ENCODE results near the gene ARF5. TPM values are rescaled to one million over a fixed set of nuclear protein-coding genes. Genes with fewer than 3 reads are reported as not detected.
A peak's percentile ranks its signal among the peaks of the same experiment; 100 is the strongest.

ARF5 gene
- total RNA-seq, 1 experiment from 2014 or later = 155 TPM

DNA sequence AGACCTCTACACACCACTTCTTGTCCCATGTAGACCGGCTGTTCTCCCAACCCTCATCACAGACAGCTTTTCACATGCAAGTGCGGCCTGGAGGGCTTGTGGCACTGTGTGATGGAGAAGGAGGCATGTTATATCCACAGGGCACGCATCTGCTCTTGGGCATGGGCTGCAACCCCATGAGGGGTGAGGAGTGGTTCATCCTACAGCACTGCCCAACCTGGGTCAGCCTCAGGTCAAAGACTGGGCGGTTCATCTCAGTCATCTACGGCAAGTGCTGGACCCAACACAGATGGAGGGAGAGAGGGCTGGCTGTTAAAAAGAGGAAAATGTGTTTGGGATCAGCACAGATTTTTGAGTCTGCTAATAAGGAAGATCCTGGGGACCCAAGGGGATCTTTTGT, 7.5 kb downstream of the ARF5 start:
- ChIA-PET POLR2A (no interaction called here), CTCF (no interaction called here)
- no peak for DNase-seq (ENCODE audit: low read depth, low spot score)
- intact Hi-C loops (cut with micrococcal nuclease; ENCODE audit: unreplicated experiment) = no loop called here
- in situ Hi-C loops (cut with HindIII; ENCODE audit: low pct_unique_long_range_greater_than_20kb, low sequenced_read_pairs) = no loop called here
- H3K4me3 ChIP-seq (ENCODE audit: low read depth in 2 of 2, low read length in 2 of 2) = no peak overlapping the region
- TF ChIP-seq REST (IDR thresholded peaks at IDR 0.05; ENCODE audit: insufficient read depth in 1 of 2, low read depth in 2 of 2, low read length in 1 of 2) = no peak
- no peaks in the 10 kb centered on the region for H3K36me3 ChIP-seq (ENCODE audit: control insufficient read depth, insufficient read depth, low read length)
- no peaks in the 10 kb centered on the region for H3K4me1 ChIP-seq (ENCODE audit: control insufficient read depth, insufficient read depth, low read length)
- no peak overlapping the region for H3K27ac ChIP-seq (ENCODE audit: low read length)
- BruUV-seq (replicated peaks) = no TSS peak
- 0 out of 2 replicates have a peak, but pooled peaks cover 4% of the 10 kb centered on the region for H3K27me3 ChIP-seq (ENCODE audit: control insufficient read depth, insufficient read depth, low read length)
- no peaks in the 10 kb centered on the region for H3K9me3 ChIP-seq (ENCODE audit: control insufficient read depth, insufficient read depth, low read depth, low read length)
- ATAC-seq = no peak

- Histone ChIP-seq H3K27me3 (ENCODE audit: control insufficient read depth, insufficient read depth, low read length) (peaks cover 10% of the 10 kb centered on the region; the same call in 1 of the 2 replicates), H3K27ac (ENCODE audit: low read length) (no peak overlapping the region), H3K9me3 (ENCODE audit: control insufficient read depth, insufficient read depth, low read depth, low read length) (no peaks in the 10 kb centered on the region), H3K36me3 (ENCODE audit: control insufficient read depth, insufficient read depth, low read length) (no peaks in the 10 kb centered on the region), H3K4me3 (ENCODE audit: low read depth in 2 of 2, low read length in 2 of 2) (no peak overlapping the region), H3K4me1 (ENCODE audit: control insufficient read depth, insufficient read depth, low read length) (no peaks in the 10 kb centered on the region)
- ATAC-seq (peak; percentile 61; the same call in 1 of the 2 replicates), DNase-seq (ENCODE audit: low read depth, low spot score) (no peak)
- POLR2A ChIA-PET = no interaction called here
- in situ Hi-C loops (cut with HindIII; ENCODE audit: low pct_unique_long_range_greater_than_20kb, low sequenced_read_pairs) = no loop called here
- no TSS peak for BruUV-seq (replicated peaks)
- CTCF ChIA-PET = no interaction called here
- no peak for TF ChIP-seq TCF7L2 (IDR thresholded peaks at IDR 0.05; ENCODE audit: low read depth, low read length)
- TF ChIP-seq, protein P1, sequence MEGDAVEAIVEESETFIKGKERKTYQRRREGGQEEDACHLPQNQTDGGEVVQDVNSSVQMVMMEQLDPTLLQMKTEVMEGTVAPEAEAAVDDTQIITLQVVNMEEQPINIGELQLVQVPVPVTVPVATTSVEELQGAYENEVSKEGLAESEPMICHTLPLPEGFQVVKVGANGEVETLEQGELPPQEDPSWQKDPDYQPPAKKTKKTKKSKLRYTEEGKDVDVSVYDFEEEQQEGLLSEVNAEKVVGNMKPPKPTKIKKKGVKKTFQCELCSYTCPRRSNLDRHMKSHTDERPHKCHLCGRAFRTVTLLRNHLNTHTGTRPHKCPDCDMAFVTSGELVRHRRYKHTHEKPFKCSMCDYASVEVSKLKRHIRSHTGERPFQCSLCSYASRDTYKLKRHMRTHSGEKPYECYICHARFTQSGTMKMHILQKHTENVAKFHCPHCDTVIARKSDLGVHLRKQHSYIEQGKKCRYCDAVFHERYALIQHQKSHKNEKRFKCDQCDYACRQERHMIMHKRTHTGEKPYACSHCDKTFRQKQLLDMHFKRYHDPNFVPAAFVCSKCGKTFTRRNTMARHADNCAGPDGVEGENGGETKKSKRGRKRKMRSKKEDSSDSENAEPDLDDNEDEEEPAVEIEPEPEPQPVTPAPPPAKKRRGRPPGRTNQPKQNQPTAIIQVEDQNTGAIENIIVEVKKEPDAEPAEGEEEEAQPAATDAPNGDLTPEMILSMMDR (IDR thresholded peaks at IDR 0.05) = peak; percentile 68
- TF ChIP-seq POLR2AphosphoS5 (IDR thresholded peaks at IDR 0.05; ENCODE audit: low read depth, low read length) = no peak
- intact Hi-C loops (cut with micrococcal nuclease; ENCODE audit: unreplicated experiment) = no loop called here
Observed at GRCh38 chr7:127598318-127598717, 10.1 kb downstream of the ARF5 start.

GRCh38 chr7:127600885-127601284, 12.7 kb downstream of the ARF5 start:
- TF ChIP-seq REST (IDR thresholded peaks at IDR 0.05; ENCODE audit: insufficient read depth in 1 of 2, low read depth in 2 of 2, low read length in 1 of 2) (no peak), POLR2AphosphoS5 (IDR thresholded peaks at IDR 0.05; ENCODE audit: low read depth, low read length) (no peak), TCF7L2 (IDR thresholded peaks at IDR 0.05; ENCODE audit: low read depth, low read length) (no peak), SIN3A (IDR thresholded peaks at IDR 0.05; ENCODE audit: borderline replicate concordance, insufficient read depth, low read depth, low read length) (no peak)
- TF ChIP-seq, protein P1 (IDR thresholded peaks at IDR 0.05) = no peak
- intact Hi-C loops (cut with micrococcal nuclease; ENCODE audit: unreplicated experiment) = no loop called here
- Histone ChIP-seq H3K9me3 (ENCODE audit: control insufficient read depth, insufficient read depth, low read depth, low read length) (no peaks in the 10 kb centered on the region), H3K4me3 (ENCODE audit: low read depth in 2 of 2, low read length in 2 of 2) (no peak overlapping the region), H3K4me1 (ENCODE audit: control insufficient read depth, insufficient read depth, low read length) (no peaks in the 10 kb centered on the region), H3K36me3 (ENCODE audit: control insufficient read depth, insufficient read depth, low read length) (no peaks in the 10 kb centered on the region), H3K27ac (ENCODE audit: low read length) (no peak overlapping the region), H3K27me3 (ENCODE audit: control insufficient read depth, insufficient read depth, low read length) (peaks cover 10% of the 10 kb centered on the region; the same call in 1 of the 2 replicates)
- ChIA-PET POLR2A (no interaction called here), CTCF (no interaction called here)
- ATAC-seq (no peak), DNase-seq (ENCODE audit: low read depth, low spot score) (no peak)
- in situ Hi-C loops (cut with HindIII; ENCODE audit: low pct_unique_long_range_greater_than_20kb, low sequenced_read_pairs) = no loop called here
- no TSS peak for BruUV-seq (replicated peaks)
